ENCODE results near the gene HOXB7.

Gene HOXB7

DNA sequence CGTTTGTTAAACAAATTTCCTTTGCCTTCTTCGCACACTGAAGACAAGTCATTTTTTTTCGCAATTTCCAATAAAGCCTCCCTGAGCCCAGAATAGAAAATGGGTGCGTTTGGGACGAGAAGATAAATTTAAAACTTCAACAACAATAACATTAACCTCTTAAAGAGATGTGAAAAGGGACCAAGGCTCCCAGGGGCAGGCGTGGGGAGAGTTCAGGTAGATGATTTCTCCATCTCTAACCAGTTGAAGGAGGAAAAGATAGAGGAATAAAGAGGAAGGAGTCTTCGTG is 31.4 kb downstream of the HOXB7 start:
- no peak for DNase-seq (ENCODE audit: low read depth)

DNA sequence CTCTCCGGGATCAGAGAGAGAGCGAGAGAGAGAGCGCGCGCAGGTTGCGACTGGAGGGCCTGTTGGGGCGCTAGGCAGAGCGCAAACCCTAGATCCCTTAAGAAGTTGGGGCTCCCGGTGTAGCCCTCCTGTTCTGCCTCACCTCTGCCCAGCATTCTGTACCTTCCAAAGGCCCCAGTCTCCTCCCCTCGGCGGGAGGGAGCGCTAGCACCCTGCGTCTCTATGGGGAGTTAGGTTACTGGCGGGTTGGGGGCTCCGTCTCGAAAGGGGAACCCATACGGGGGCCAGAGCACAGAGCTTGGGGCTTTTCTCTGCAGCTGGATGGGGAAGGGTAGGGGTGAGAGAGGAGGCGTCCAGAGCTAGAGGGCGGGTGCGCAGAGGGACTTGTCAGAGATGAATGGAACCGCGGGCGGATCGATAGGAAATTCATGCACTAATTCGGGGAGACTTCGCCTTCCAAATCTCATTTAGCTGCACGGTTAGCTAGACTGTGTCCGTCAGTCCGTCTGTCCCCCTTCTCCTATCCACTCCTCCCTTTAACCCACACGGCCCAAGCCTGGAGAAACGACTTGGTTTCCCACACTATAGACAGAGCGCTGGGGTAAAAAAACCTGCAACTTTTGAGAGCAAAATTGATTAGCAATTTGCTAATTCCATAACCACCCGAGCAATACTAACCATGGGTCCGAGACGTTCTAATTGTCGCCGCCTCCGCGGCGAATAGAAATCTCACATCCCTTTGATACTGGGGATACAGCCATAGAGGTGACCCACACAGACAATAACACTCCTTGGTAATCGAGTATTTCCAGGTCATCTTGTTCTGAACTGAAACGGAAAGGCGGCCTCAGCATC is 32.0 kb downstream of the HOXB7 start:
- no peak for DNase-seq (ENCODE audit: low read depth)

GRCh38 chr17:48577946-48578615 is 32.7 kb downstream of the HOXB7 start, which contains the start of gene HOXB4:
Gene HOXB4 (minus strand): TSS chr17:48578350. CDS start chr17:48578319, 31 bp downstream.
- DNase-seq (ENCODE audit: low read depth), result peak; percentile 56

- no peak for DNase-seq (ENCODE audit: low read depth)
Observed at GRCh38 chr17:48577330-48577945, 33.4 kb downstream of the HOXB7 start.

- no peak for DNase-seq (ENCODE audit: low read depth)
Observed at GRCh38 chr17:48576479-48577309, 34.1 kb downstream of the HOXB7 start.

GRCh38 chr17:48575673-48576478 is 34.9 kb downstream of the HOXB7 start:
- no peak for DNase-seq (ENCODE audit: low read depth)

DNA sequence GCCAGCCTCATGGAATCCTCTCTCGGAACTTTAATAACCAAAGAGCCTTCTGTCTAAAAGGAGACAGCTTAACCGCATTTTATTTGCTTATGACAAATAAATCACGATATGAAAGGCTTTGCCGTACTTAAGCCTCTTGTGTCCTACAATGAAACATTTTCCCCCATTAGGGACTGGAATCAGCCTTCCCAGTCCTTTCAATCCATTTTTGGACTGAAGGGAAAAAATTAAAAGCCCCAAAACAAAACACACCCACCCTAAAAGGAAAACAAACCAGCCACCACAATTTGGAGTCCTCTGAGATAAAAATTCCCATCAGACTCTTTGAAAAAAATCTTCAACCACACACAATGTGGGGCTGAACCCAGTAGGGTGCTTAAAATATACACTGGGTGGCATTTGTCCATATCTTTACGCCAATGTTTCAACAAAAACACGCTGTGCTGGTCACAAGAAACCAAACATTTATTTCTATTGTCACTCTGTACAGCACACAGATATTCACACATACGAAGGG is 35.7 kb downstream of the HOXB7 start:
- DNase-seq (ENCODE audit: low read depth), result no peak

DNA sequence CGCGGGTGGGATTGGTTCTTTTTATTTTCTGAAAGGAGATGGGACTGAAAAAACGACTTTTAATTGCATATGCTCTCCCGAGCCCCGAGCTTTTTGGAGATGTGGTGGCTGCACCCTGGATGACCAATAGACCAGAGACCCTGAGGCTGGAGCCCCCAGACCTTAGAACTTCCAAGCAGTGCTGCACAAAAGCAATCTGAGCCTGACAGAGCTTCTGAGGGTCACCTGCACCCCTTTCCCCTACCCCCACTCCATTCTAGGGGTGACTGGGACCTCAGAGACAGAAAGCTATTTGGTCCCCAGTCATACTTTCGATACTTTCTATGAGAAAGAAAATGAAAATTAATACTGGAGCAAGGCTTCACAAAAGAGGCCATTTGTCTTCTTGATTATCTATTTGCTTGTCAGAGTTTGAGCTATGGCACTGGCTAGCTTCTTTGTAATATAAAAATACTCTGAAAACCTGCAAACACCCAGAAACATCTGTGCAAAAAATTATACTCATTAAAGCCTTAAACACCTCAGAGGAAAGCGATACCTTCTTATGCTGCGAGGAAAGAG is 36.2 kb downstream of the HOXB7 start:
- no peak for DNase-seq (ENCODE audit: low read depth)

DNA sequence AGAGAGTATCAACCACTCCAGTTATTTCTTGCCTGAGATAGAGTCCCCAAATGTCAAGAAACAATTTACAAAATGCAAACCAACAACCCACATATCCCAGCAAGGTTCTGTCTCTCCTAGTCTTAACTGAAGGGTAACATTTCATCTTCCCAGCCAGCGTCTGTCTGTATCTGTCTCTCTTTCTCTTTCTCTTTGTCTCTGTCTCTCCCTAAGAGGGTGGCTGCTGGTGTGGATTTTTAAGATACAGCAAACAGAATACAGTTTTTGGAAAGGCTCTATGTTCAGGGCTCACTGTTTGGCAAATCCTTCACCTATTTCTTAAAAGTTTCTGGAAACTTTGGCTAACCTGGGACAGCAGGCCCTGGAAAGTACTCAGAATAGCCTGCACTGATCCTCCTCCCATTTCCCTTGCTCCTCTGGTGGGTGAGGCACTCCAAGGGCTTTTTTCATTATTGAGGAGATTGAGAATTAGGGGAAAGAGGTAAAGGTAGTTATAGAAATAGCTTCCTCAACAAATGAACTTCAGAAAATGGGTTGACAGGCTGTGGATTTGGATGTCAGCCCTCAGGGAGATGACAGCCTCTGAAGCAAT is 38.9 kb downstream of the HOXB7 start:
- DNase-seq (ENCODE audit: low read depth), result no peak

- DNase-seq (ENCODE audit: low read depth), result no peak
Observed at GRCh38 chr17:48571024-48571818, 39.6 kb downstream of the HOXB7 start.

GRCh38 chr17:48570325-48571023 is 40.3 kb downstream of the HOXB7 start:
- DNase-seq (ENCODE audit: low read depth), result no peak

DNA sequence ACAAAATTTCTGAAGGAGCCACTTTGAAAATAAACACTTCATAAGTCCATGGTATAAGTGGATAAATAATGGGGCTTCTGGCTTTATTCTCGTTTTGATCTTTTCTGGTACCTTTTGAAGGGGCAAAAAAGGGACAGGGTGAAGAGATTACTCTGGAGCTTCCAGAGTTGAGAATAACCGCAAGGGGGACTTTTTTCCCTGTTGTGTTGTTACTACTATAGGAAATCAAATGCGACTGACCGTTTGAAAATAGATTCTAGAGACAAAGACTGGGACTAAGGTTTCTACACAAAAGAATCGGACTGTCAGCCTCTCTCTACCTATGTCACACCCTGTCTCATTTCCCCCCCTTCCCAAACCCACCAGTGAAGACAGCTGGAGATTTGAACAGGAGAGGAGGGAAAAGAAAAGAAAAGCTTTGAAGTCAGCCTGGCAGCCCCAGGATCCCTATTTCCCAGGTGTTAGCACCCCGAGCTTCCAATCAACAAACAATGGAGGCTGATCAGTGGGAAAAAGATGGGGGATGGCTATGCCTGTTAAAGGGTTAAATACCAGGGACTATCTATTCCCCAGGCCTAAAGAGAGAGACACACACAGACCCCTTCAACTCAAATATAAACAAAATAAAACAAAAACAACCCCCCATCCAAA is 41.0 kb downstream of the HOXB7 start:
- no peak for DNase-seq (ENCODE audit: low read depth)

- no peak for DNase-seq (ENCODE audit: low read depth)
Observed at GRCh38 chr17:48569240-48569582, 41.6 kb downstream of the HOXB7 start.

DNA sequence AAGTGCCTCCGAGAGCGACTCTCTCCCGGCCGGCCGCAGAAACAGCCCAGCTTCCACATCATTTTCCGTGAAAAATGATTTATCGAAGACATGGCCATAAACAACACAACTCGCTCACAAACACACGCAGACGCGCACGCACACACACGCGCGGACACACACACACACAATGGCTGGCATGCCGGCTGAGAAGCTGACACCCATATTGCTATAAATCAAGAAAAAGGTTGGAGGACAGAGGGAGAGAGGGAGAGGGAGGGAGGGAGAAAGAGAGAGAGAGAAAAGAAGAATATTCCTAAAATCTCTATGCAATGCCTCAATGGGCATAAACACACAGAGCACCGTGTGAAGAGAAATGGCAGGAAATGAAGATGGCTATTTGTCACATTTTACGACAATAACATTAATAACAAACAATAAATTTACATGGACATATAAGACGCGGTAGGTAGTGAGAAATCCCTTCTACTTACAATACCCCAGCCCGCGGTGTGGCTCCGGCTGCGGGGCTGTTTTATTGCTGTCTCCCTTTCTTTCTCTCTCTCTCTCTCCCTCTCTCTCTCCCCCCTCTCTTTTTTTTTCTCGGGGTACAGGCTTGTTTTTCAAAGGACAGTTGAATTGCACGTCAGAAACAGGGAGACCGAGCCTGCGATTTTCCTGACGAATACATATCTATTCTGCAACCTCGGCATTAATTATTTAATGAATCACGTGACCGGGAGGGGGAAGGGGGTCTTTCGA is 42.1 kb downstream of the HOXB7 start:
- DNase-seq (ENCODE audit: low read depth), result no peak

- no peak for DNase-seq (ENCODE audit: low read depth)
Observed at GRCh38 chr17:48567646-48568354, 43.0 kb downstream of the HOXB7 start.

- no peak for DNase-seq (ENCODE audit: low read depth)
Observed at GRCh38 chr17:48567209-48567608, 43.6 kb downstream of the HOXB7 start.

DNA sequence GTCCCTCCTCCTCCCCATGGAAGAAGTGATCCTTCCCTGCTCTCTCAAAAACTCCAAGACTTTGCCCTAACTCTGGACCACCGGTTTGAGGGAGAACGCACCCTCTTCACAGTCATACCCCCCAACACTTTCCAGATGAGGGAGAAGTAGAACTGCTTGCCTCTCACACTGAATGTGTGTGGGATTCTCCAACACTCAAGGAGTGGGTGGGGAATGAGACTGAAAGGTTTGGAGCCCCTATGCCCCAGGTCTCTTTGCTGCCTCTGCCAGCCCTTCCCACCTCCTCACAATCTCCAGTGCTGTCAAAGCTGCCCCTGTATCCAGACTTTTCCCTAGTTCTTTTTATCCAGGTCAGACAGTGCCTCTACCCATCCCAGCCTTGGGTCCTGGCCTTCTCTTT is 44.1 kb downstream of the HOXB7 start:
- no peak for DNase-seq (ENCODE audit: low read depth)

Data from stimulated activated CD8-positive, alpha-beta memory T cell treated with anti-CD3 and anti-CD28 coated beads, Interleukin-4, amount 100 ng/mL, for 24 hours (primary cell).